Stimulated activated CD4-positive, alpha-beta T cell treated with anti-CD3 and anti-CD28 coated beads, Interleukin-4, amount 100 ng/mL, for 48 hours (primary cell): ENCODE data around the gene NWD2.
"Not testable (repeated sequence)": the region's sequence is repeated elsewhere in the genome, so short reads cannot be mapped to it uniquely, and the experiment has no call there.

ENCODE experiments used
- DNase-seq, 2 donors: peaks; one replicate each; pipeline ENCODE4 v3.0.0-alpha.2; 2020; ENCODE audit warnings: low read depth in 2 of 2

NWD2 gene

GRCh38 chr4:37392521-37393255 lies 148.1 kb downstream of the NWD2 start:
- no peak for DNase-seq

GRCh38 chr4:37393321-37393720 lies 148.8 kb downstream of the NWD2 start:
- no peak for DNase-seq

DNA sequence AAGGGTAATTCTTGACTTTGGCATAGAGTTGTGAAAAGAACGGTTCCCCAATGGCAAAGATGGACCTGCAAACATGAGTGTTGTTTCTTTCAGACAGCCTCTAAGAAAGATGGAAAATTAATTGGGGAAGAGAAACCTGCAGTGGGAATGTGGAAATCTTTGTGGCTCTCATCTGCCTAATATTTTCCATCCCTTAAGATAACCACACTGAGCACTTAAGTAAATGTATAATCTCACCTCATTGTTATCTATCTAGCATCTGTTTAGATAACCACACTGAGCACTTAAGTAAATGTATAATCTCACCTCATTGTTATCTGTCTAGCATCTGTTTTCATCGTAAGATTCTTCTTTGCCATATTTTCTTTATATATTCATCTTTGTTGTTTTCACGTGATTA lies 149.3 kb downstream of the NWD2 start:
- DNase-seq = no peak

- no peak for DNase-seq
Measured at GRCh38 chr4:37397505-37397904, 153.0 kb downstream of the NWD2 start.

DNA sequence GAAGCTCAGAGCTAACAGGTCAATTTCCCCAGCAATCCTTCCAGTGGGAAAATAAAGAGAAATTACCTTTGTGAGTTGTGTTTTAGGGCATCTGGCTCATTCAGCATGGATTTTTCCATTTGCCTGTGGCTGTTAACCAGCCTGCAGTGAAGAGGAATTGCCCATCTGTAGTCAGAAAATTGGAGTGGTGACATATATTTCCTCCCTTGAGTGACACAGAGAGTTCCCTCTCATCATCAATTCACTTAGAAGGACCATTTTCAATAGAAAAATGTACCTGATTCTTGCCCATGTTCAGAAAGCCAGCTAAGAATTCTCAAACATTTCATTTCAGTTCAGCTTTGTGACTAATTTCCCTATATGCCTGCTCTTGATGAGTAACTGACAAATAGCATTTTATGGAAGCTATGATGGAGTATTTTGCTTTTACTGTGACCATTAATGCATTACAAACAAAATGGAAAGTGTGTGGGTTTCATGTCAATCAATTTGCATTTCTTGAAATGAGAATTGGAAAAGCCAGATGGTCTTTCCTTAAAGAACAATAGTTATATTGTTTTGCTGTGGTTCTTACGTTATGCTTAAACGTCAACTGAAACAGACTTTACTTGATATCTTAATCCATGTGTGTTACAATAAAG lies 155.8 kb downstream of the NWD2 start:
- DNase-seq = no peak

GRCh38 chr4:37407938-37408826 lies 163.6 kb downstream of the NWD2 start:
- DNase-seq = not testable (repeated sequence)

GRCh38 chr4:37413612-37414011 lies 169.1 kb downstream of the NWD2 start:
- DNase-seq = not testable (repeated sequence)

DNA sequence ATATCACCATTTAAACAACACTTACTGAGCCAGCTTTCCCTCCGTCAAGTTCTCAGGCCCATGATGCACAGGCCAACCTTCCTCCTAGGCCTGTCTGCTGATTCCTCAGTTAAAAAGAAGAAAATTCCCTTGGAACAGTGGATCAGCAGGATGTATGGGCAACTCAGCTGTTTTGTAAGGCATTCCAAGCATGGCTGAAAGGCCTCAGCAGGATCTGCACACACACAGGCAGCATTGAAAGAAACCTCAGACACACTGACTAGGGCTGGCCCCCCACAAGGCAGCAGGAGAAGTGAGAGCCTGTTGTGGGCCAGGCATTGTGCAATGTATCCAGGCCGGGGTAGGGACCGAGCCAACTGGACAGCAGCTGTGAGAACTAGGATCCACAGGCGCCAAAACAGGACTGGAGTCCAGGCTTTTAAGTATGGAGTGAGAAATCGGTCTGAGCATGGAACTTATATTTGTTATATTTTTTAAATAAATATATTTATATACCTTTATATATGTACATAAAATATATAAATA lies 171.4 kb downstream of the NWD2 start:
- DNase-seq = no peak

DNA sequence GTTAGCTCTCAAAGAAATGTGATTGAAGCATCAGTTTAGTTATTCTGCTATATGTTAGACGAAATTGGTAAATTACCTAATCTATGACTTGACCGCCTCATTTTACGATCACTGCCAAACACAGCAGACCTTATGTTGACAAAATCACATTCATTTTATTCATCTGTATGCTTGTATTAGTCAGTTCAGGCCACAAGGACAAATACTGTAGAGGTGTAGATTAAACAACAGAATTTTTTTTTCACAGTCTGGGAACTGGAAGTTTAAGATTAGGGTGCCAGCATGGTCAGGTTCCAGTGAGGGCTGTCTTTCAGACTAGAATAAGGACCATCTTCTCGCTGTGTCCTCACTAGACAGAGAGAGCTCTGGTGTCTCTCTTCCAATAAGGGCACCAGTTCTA lies 177.1 kb downstream of the NWD2 start:
- DNase-seq = no peak

DNA sequence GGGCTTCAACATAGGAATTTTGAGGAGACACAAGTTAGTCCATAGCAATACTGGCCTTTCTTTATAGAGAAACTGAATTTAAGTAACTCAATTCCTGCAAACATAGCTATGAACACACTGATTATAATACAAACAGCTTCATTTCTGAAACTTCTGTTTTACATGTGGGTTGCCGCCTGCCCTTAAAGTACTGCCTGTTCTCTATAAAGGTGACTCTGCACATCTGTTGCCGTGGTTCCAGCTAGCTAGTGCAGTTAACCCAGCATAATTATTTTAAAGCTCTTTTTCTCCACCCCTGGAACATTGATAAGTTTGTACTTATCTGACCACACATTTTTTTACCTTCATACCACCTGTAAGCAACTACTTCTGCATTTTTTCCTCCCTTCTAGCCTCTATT lies 177.6 kb downstream of the NWD2 start:
- no peak for DNase-seq

- DNase-seq = no peak
Measured at GRCh38 chr4:37422638-37423037, 178.1 kb downstream of the NWD2 start.

GRCh38 chr4:37423310-37423709 lies 178.8 kb downstream of the NWD2 start:
- DNase-seq = no peak

DNA sequence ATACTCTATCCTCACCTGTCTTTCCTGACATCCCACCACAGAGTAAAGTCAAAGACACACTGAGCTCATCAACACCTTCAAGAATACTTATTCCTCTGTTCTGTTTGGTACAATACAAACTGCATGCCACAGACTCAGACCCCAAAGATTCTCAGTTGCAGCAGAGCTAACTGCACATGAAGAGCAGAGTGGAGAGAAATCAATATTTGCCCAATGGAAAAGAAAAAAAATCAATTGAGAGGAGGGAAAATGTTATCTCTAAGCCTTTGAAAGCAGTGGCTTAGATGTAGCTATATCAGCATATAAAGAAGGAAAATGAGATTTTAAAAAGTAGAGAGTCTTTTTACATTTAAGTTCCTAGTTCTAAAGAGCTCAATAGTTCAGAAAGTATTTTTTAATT lies 180.2 kb downstream of the NWD2 start:
- DNase-seq = no peak

- DNase-seq = no peak
Measured at GRCh38 chr4:37425857-37426256, 181.3 kb downstream of the NWD2 start.

GRCh38 chr4:37427193-37427592 lies 182.7 kb downstream of the NWD2 start:
- DNase-seq = no peak

DNA sequence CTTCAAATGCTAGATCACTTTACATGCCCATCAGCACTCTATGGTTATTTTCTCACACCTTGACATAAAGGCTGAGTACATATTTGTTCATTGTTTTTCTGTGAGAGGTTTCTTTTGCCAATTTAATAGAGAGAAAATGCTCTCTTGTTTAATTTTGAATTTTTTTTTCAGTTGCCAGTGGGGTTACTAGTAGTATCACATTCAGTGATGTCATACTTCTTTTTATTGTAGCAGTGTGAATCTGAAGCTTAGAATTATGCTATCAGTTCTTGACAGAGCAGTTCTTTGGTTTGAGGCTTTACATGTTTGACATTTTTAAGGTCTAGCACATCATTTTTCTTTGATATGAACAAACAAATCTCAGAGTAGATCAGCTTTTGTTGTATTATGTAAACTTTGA lies 185.4 kb downstream of the NWD2 start:
- DNase-seq = no peak

DNA sequence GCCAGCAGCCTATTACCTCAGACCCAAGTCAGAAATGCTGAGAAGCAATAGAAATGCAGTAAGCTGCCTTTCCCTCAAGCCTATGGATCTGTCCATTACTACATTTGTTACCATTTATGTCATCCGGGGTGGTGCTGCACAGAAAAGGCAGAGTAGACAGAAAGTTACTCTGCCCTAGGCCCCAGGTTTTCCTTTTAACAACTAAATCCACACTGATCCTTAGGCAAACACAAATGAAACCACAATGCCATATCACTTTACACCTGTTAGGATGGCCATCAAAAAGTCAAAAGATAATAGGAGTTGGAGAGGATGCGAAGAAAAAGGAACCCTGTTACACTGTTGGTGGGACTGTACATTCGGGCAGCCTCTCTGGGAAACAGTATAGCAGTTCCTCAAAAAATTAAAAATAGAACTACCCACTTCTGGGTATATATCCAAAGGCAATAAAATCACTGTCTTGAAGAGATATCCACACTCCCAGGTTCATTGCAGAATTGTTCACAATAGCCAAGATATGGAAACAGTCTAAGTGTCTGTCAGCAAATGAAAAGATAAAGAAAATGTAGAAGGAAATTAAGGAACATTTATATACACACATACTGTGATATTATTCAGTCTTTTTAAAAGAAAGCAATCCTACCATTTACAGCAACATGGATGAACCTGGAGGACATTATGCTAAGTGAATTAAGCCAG lies 186.3 kb downstream of the NWD2 start:
- DNase-seq = no peak

- DNase-seq = no peak
Measured at GRCh38 chr4:37431417-37431743, 186.8 kb downstream of the NWD2 start.

DNA sequence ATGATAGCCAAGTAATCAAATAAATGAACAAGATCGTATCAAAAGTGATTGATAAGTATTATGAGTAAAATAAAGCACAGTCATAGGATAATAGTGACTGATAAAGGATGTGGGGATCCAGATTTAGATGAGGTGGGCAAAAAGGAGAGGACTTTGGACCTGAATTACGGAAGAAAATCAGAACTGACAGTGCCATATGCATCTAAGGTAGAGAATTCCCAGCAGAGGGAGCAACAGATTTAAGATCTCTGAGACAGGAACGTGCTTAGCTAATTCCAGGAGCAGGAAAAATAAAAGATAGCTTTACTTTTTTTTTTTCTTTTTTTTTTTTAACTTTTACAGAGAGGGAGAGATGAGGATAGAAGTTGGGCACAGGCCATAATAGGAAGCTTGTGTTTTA lies 189.9 kb downstream of the NWD2 start:
- DNase-seq = no peak

DNA sequence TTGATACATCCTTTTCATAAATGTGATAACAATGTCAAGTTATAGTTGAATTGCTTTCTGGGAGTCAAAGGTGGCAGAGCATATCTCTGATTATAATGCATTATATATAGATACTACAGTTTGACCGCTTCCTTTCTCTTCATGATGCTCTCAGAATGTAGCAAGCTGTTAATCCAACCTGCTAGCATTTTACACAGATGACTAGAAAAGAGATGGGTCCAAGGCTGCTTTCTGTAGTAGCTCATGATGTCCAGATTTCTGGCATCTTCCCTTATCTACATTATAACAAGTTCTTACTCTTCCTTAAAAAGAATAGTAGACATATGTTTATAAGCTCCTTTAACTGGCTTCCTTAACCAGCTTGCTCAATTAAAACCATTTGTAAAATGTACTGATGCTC lies 192.0 kb downstream of the NWD2 start:
- no peak for DNase-seq

GRCh38 chr4:37437163-37437562 lies 192.6 kb downstream of the NWD2 start:
- DNase-seq = no peak
